HG02588 (cell line): ENCODE data around the gene MALSU1.

Source experiments
- ATAC-seq: cut with Tn5 transposase; IDR thresholded peaks from one replicate; pipeline ENCODE4 v1.9.1; 2021; ENCODE audit warnings: mild to moderate bottlenecking, moderate library complexity; ENCODE audit not compliant: unreplicated experiment

MALSU1 gene

DNA sequence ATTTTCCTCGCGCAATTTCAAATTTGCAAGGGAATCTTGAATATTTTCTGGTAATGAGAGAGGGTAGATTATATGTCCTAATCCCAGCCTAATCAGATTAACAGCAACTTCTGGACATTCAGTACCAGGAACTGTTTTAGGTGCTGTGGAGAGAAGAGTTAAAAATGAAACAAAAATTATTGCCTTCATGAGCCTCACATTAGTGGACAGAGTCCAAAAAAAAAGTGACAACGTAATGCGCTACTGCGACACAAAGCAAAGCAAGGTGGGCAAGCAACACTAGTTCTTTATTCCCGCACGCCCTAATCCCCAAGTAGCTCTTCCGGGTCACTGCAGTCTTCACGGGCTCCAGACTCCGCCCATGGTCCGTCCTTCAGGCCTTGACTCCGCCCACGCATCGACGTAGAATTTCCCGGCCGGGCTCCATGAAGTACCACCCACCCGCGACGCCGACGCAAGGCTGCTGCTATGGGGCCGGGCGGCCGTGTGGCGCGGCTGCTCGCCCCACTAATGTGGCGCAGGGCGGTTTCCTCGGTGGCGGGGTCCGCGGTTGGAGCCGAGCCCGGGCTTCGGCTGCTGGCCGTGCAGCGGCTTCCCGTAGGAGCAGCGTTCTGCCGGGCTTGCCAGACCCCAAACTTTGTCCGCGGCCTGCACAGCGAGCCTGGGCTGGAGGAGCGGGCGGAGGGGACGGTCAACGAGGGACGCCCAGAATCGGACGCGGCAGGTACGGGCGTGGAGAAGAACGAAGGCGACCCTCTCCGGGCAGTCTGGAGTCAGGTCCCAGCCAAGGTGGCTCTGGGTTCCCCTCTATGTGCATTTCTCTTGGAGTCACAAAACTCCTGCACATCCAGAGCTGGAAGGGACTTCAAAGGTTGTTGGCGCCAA, at the start of gene MALSU1:
Gene MALSU1 (plus strand): TSS at position 455 of the 885 bp plus-strand sequence. CDS start 14 bp downstream, at position 469.
- peak; percentile 99 for ATAC-seq

GRCh38 chr7:23249486-23249885, 49.7 kb upstream of the MALSU1 start:
- no peak for ATAC-seq

- ATAC-seq: no peak
Observed at GRCh38 chr7:23254051-23254681, 45.0 kb upstream of the MALSU1 start.

- ATAC-seq: no peak
Observed at GRCh38 chr7:23256731-23257130, 42.4 kb upstream of the MALSU1 start.

DNA sequence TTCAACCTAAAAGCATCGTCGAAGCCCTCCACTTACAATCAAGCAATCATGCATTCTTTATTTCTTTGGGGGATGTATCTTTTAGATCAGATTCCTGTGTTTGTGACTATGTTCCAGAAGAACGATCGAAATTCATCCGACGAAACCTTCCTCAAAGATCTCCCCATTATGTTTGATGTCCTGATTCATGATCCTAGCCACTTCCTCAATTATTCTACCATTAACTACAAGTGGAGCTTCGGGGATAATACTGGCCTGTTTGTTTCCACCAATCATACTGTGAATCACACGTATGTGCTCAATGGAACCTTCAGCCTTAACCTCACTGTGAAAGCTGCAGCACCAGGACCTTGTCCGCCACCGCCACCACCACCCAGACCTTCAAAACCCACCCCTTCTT, 38.8 kb upstream of the MALSU1 start:
- no peak for ATAC-seq

GRCh38 chr7:23261843-23262452, 37.2 kb upstream of the MALSU1 start:
- peak; percentile 73 for ATAC-seq

DNA sequence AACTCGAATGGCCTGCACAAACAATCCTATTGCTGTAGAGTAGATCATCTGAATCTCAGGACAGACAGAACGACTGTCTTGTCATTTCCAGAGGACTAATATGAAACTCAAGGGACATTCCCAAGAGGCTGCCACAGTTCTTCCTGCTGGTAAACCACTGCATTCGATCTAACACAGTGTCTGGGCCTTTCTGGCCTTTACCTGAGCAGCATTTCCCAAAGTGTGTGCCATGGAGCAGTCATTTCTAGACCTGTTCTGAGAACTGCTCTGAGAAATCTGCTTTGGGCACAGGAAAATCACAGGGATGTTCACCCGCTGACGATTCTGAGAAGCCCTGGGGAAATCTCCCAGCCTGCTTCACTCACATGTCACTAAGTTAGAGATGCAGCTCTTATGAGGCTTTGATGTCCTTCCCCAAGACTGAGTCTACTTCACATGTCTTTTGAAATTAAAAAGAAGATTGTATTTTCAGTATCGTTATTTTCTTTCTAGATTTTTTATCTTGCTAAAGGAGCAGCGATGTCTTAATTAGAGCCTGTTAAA, 34.2 kb upstream of the MALSU1 start:
- peak; percentile 56 for ATAC-seq

- no peak for ATAC-seq
Observed at GRCh38 chr7:23266918-23267317, 32.2 kb upstream of the MALSU1 start.

- no peak for ATAC-seq
Observed at GRCh38 chr7:23267357-23267756, 31.8 kb upstream of the MALSU1 start.

DNA sequence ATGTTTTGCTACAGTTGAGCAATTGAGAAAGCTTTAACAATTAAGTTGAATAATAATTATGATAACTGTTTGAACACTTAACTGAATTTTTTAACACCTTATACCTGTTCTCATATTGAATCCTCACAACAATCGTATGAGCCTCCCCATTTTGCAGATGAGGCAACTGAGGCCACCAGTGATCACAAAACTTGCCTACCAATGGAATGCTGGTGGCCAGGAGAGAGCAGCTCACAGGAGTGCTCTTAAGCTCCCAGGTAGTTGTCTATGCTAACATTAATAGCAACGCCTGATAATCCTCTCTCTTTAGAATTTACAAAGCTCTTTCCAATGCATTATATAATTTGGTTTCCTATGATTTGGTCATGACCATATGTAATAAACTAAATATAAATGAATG, 31.0 kb upstream of the MALSU1 start:
- ATAC-seq: no peak

GRCh38 chr7:23268746-23269145, 30.4 kb upstream of the MALSU1 start:
- ATAC-seq: no peak

GRCh38 chr7:23272275-23272674, 26.9 kb upstream of the MALSU1 start:
- no peak for ATAC-seq

DNA sequence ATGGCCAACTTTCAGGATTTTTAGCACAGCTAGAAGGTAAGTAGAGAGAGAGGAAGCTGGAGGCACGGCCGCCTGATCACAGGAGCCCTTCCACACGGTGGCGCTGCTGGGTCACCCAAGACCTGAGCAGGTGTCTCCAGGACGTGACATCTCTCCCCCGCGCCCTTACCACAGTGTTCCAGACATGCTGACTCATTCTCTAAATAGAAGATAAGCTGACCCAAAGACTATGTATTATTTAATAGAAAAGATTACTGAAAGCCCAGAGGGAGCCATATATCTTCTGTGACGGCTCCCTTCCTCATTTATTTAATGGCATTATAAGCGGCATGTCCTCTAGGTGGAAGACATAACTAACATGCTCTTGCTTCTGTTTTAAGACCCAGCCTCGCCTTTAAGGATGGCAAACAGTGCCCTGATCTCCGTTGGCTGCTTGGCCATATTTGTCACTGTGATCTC, 26.0 kb upstream of the MALSU1 start:
- peak; percentile 95 for ATAC-seq

DNA sequence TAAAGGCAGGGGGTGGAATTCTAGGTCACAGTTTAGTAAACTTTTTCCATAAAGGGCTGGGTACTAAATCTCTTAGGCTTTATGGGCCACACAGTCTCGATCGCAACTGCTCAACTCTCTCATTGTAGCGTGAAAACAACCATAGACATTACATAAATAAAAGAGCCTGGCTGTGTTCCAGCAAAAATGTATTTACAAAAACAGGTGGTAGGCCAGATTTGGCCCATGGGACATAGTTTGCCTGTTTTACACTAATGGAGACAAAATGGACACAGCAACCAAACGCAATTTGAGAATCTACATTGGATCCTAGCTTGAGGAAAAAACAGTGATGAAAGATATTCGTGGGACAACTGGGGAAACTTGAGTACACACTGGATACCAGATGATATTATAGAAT, 23.2 kb upstream of the MALSU1 start:
- ATAC-seq: no peak

- no peak for ATAC-seq
Observed at GRCh38 chr7:23276376-23276775, 22.8 kb upstream of the MALSU1 start.

DNA sequence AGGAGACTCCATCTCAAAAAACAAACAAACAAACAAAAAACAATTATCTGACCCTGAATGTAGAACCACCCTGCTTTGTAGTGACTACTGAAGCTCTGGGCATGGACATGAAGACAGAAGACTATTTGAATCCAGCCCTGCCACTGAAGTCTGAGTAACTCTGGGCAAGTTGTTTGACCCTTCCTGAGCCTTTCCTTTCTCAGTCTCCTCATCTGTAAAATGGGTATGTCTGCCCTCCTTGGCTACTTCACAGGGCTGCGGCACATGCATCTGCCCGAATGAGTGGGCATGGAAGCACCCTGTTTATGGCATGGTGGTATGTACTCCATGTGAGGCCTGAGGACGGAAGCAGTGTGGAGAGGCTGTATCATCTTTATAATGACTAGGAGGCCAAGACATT, 22.2 kb upstream of the MALSU1 start:
- ATAC-seq: no peak

- no peak for ATAC-seq
Observed at GRCh38 chr7:23277359-23277989, 21.7 kb upstream of the MALSU1 start.

DNA sequence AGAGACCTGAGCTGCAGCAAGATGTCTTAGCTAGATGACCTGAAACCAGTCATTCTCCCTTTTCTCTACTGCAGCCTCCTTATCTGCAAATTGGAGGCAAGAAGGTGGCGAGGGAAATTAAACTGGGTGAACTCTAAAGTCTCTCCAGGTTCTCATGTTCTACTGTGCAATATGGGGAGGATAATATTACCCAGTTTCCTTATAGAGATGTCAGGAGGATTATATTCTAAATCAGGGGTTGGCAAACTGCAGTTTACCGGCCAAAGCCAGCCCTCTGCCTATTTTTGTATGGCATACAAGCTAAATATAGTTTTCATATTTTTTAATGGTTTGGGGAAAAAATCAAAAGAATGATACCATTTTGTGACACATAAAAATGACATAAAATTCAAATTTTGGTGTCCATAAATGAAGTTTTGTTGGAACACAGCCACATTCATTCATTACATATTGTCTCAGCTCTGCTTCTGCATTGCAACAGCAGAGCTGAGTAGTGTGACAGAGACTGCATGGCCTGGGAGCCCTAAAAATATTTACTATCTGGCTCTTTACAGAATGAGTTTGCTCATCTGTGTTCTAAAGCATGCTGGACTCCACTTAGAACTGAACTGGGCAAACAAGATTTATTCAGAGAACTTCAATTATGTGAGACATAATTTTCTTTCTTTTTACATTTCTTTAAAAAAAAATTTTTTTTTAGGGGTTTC, 19.2 kb upstream of the MALSU1 start:
- ATAC-seq: no peak

- no peak for ATAC-seq
Observed at GRCh38 chr7:23283086-23283485, 16.1 kb upstream of the MALSU1 start.

DNA sequence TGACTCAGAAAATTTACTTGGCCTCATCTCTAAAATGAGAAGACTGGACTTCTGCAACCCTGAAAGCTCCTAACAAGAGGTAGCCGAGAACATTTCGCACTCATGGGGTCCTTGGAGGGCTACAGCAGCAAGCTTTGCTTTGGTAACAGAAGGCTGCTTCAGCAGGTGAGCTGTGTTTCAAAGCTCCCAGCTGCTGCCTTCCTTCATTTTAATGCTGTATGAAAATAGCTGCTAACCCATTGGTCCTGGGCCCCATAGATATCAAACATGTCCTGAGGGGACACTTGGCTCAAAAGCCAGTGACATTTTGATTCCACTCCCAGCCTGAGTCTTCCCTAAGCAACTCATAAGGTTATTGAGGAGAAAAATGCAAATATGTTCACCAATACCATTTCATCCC, 14.3 kb upstream of the MALSU1 start:
- ATAC-seq: no peak
